ENCODE data around the gene CCDC148.

The CCDC148 gene

DNA sequence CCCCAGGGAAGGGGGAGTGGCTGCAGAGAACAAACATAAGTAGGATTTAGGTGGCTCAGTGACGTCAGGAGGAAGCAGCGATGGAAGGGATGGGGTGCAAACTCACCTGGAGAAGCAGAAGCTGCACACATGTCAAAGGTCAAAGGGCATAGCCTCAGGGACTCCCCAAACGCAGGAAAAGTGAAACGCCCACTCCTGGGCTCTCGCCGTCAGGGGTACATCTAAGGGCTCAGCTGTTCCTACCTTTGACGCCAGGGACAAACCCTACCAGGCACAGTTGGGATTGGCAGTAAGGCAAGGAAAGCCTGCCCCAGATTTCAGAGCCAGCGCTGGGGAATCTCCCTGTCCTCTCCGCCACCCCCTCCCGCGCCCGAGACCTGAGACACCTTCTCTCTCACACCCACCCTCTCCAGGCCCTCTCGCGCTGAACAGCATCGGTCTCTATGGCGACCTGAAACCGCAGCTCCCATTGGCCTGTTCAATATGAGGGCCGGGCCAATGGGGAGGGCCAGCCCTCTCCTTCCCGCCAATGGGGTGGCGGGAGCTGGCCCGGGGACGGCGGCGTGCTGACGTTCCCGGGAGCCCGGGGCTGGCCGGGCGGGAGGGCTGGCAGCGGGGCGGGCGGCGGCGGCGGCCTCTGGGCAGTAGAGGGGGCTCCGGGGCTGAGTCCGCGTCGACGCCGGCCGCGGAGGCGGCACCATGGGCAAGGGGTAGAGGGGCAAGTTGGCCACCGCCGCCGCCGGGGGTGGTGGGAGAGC is at the start of gene CCDC148, which contains the start of gene PKP4:
CCDC148 (minus strand) TSS at position 445 of the 758 bp plus-strand sequence; CDS start at position 131, 314 bp downstream.
PKP4 (plus strand) TSS at position 644 of the 758 bp plus-strand sequence. CDS start 76,233 bp downstream, outside the sequence.
- peak; percentile 89 for DNase-seq

DNA sequence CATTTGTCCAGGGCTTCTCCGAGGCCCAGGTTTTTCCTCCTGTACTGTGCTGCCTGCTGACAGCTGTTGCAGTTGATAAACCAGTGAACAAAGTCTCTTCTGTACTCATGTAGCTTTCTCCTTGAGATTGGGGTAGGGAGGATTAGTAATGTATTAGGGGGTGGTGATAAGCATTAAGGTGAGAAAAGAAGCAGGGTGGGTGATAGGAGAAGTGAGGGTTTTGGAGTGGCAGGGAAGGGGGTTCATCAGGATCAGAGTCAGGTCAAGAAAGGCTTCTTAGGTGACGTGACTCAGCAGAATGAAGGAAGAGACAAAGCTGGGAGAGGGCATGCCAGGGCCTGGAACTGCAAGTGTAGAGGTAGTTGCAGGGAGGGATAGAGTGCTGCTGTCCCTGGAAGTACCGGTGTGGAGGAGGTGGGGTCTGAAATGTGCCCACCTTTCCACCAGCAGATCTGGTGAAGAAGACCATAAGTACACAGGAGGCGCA is 48.9 kb upstream of the CCDC148 start:
- DNase-seq: no peak

DNA sequence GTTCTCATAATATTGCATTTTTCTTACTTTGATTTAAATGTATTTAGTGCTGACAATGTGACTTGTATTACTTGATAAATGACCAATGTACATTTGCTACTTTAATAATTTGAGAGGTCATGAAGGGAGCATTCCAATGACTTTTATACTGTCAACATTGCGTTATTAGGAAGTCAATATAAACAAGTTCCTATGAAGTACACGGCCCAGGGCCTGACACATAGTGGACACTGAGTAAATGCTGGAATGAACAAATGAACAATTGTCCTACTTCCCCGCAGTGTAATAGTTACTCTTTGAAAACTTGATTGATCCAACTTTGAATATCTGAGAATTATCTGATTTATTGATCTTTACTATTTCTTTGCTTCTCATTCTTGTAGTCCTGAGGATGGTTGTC is 47.5 kb upstream of the CCDC148 start:
- DNase-seq: no peak

DNA sequence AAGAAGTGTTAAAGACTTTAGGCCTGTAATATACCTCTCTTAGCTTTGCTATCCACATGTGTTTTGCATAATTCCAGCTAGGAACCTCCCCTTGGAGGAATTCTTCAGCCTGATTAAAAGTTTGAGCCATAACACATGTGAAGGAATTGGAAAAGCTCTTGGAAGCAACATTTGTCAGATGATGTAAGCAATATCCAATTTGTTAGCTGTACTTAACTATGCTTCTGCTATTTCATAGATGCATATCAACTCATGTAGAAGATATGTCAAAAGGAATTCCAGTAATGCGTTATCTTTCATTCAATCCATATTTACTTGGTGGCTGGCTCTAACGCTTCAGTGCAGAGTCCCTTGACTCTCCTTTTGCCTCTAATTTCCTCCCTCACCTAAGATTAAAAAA is 46.4 kb upstream of the CCDC148 start:
- no peak for DNase-seq

DNA sequence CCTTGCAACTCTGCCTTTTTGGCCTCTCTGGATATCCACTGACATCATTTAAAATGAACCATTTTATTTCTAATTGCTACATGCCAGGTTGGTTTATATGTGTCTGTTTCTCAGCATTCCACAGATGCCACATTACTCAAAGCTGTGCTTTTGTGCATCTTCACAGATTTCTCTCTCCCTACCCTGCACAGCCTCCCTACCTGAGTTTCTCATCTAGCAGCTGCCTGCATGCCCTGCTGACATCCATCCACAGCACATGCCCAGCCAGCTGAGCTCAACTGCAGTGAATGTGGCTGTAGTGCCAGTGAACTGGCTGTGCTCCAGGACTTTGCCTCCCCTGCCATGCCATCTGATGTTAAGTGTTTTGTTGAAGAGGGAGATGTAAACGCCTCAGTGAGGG is 44.7 kb upstream of the CCDC148 start:
- DNase-seq: no peak

DNA sequence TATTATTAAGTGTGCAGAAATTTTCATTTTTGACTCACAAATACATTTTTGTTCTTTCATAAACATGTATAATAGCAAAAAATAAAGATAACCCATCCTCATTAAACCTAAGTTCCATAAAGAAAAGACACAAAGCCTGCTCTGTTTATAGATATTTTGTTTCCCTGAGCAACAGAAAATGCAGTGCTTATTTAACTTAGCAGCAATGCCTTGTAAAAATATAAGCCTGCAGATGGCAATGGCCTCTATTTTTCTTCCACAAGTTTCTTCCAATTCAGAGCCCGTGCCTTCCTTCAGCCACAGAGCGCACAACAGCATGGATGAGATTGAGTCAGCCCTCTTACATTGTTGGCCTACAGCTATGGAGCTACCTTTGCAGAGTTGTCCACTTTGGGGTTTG is 43.8 kb upstream of the CCDC148 start:
- no peak for DNase-seq

DNA sequence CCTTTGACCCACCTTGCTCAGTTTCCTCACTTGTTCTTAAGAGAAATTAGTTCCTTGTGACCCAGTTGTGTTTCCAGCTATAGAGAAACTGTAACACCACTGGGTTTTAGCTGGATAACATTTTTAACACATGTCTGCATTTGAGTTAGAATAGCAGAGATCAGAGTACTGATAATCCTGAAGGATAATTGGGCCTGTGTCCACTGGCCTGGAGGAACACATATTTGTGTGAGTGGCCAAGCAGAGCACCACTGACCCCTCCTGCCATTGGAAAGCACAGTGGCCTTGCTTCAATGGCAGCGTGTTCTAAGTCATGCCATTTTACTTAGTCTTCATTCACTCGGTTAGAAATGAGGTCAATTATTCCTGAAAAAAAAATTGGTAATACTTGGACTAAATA is 42.8 kb upstream of the CCDC148 start:
- no peak for DNase-seq

DNA sequence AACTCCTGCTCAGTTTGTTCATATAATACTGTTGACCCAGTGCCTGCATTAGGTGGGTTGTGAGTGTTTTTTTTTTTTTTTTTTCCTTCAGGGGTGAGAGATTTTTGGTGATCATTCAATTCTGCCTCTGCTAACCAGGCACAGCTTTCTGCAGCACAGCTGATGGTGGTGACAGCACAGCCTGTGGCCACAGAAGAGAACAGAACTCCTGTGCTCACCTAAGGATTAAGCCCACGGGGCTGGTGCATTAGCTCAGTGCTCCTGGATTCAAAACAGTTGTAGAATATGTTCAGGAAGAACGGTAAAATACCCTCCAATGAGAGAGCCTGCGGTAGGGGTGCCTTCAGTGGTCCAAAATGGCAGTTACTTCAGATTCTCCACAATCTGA is 42.2 kb upstream of the CCDC148 start:
- no peak for DNase-seq

DNA sequence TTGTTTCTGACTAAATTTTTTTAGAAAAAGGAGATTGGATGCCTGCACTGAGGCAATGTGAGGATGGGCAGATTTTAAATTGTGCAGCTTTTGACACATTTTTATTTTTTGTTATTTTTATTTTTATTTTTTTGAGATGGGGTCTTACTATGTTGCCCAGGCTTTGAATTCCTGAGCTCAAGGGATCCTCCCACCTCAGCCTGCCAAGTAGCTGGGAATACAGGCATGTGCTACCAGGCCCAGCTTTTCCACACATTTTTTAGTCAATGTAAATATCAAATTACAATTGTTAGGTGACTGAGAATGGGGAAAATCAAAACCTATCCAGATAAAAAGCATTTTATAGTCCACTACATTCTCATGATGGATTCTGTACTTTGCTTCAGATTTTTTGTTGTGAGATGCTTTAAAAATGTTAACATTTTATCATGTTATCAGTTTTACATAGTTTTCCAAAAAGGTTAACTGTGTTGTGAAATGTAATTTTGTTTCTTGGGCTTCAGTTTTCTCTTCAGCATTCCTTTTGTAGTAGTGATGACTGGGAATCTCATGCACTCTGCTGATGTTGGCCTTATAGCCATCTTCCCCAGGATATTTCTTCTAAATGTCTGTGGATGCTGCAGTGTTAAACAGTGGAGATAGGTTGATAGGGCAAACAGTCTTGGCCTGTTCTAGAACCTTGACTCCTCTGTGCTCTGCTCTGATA is 41.6 kb upstream of the CCDC148 start:
- no peak for DNase-seq

DNA sequence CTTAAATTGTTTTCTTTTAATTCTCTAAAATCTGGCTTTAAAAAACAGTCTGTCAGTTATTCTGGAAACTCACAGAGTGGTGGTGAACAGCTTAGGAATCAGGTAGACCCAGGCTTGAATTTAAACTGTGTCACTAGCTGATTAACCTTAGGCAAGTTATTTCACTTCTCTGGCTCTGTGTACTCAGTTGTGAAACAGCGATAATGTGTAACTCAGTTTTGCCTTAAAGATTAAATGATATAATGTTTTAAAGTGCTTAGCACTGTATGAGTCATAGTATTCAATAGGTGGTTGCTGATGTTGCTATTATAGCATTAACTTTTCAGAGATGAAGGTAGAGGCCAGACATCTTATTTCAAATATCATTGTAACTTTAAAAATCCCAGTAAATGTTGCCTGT is 40.9 kb upstream of the CCDC148 start:
- DNase-seq: no peak

DNA sequence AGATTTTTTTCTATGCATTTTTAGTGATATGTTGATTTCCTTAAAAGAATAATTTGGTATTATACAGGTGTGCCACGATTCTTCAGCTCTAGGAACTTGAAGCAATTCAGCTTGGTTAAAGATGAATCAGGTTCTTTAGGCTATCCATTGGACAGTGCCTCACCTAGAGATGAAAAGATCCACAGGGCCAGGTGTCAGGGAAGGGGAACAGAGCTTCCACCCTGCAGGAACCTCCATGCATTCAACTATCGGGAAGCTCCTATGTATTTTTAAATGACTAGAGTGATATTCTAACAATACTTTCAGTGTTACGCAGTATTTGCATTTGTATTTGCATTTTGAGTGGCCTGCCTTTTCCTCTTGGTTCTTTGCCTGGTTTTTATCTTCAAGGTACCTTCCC is 40.4 kb upstream of the CCDC148 start:
- no peak for DNase-seq

DNA sequence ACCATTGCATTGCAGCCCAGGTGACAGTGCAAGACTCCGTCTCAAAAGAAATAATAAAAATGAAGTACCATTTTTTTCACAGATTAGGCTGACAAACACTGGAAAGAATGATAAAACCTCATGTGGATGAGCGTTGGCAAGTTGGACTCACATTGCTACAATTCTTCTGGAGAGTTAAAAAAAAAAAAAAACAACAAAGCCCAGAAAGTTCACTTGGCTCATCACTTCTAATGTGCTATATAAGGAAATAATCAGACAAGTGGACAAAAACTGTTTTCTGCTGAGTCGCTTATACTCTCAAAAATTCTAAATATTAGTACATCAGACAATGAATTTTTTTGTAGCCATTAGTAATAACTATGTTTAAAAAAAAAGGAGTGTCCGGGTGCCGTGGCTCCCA is 38.6 kb upstream of the CCDC148 start:
- no peak for DNase-seq

DNA sequence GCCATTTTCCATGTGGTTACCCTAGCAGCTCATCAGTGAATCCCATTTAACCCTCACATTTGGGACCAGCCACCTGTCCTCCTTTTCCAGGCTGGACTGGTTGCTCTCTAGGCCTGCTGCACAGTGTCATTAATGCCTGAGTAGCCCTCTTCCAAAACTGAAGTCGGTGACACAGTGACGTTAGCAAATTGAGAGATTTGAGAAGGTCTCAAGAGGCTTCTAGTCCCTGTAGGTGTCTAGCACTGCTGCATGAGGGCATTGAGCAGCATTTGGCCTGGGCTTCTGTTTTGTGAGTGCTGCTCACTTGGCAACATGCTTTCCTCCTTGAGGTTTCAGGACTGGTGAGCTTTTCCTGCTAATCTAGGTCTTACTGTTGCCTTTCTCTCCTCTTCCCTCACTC is 36.9 kb upstream of the CCDC148 start:
- no peak for DNase-seq

DNA sequence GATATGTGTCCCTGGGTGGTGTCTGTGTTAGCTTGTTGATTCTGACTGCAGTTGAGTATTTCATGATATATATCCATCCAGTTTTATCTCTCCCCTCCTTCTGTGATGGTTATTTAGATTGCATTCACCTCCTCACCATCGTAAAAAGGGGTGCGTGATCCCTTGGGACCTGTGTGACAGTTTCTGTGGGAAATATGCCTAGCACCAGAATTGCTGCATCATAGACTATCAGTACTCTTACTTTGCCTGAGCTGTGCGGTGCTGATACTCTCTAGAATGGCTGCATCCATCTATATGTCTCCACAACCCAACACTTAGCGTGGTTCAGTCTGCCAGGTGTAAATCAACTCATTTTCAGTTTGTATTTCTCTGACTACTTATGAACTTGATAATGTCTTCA is 34.5 kb upstream of the CCDC148 start:
- no peak for DNase-seq

DNA sequence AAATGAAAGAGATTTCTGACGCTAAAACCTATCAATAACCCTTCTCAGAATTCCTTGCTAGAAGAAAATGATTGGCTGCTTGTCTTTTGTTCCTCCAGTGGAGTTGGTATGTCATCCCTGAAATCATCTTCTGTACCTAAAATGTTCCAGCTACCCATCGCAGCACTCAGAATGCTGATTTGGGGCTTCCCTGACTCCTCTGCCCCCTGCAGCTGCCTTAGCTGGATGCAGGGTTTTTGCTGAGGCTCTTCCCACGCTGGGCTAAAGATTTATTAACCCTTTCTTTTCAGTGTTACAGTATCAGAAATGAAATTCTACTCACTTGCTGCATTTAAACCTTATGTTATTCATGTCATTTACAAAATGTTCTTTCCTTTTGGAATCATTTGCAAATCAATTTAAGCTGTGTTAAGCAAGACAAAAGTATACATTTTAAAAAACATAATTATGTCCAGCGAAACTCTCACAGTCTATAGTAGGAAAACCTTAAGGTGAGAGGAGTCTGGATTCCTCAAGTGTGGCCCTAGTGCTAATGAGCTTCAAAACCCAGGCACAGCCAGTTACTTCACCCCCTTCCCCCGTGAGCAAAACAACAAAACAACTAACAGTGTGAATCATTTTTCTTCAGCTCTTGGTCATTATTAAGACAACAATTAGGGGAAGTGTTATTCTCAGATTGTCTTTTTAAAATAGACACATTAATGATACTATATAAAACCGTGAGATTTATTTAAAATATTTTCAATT is 33.0 kb upstream of the CCDC148 start:
- no peak for DNase-seq

DNA sequence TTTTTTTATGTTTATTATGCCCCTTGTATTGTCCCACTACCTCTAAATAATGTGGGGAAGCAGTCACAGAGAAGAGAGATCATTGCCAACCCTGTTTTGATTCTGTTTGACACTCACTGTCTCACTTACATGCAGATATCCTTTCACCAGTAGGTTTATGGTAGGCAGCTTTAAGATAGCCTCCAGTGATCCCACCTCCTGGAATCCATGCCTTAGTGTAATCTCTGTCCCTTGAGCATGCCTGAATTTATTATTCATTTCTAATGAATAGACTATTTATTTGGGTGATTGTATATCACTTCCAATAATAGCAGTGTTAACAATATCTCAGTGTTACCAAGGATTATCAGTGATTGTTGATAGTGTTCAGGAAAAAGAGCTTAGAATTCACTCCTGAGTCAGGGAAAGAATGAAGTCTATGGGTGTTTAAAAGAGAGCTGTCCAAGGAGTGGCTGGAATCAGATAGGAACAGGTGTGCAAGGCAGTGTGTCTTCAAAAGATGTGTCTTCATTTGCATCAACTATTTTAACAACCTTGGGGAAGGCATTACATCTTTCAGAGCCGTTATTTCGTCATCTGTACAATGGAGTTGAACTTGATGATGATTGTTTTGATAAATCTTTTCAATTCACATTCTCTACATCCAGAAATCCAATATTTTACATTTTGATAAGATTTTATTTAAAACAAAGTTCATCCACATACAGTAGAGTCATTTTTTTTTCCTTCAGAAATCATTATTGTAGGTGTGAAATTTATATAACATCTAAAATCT is 32.1 kb upstream of the CCDC148 start:
- no peak for DNase-seq

DNA sequence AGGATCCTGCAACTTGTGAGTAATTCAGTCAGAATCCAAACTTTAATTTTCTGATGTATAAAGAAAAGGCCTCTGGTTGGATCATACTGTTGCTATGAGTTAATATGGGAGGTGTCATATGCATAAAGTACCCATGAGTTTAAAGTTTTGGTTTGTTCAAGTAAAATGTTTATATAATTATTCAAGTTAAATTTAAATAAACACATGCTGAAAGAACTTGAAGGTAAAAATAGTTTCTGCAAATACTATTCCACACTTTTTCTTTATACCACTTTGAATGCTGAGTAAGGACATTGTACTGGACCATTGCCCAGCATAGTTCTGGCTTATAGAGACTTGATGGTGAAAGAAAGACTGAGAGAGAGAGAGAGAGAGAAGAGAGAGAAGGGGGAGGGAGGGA is 30.9 kb upstream of the CCDC148 start:
- no peak for DNase-seq

DNA sequence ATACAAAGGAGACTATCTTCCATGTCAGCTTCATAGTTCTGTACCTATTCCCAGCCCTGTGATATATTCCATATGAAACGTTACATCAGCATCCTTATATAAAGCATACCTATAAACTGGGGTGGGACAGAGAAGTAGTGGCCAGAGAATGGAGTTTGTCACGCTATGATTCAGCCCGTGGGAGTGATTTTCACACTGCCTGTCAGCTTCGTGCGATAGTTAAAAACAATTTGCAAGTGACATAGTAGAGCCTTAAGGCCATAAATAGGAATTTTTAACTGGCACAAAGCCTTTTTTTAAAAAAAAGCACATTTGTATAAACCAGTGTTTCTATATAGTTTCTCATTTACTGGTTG is 30.4 kb upstream of the CCDC148 start:
- no peak for DNase-seq

DNA sequence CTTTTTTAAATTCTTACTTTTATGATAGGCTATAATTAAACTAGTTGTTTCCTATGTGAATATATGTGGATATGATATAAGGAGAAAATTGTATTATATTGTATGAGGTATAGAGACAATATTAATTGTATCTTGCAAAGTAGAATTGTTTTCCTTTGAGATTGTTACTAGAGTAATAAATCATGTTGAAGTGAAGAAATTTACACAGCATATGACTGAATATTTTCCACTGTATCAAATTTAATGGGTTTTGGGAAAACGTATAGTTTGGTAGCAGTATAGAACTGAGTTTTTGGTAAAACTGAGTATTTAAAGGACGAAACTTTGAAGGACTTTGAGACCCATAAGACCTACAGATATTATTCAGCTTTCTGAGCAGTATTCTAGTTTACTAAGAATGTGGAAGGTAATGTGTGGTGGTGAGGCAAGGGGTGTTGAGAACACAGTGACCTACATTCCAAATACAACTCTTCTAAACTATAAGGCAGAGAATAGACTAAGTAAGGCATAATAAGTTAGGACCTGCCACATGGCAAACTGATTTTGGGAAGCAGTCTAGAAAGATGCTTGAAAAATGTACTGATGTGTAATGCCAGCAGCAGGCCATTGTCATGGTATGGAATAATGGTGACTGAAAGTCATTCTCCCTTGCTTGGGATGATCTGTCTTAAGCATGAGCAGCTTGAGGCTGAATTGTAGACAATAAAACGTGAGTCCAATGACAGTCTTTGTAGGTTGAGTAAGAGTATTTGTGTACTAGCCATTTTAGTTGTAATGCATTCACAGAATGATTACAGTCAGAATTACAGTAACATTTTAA is 29.8 kb upstream of the CCDC148 start:
- DNase-seq: no peak

DNA sequence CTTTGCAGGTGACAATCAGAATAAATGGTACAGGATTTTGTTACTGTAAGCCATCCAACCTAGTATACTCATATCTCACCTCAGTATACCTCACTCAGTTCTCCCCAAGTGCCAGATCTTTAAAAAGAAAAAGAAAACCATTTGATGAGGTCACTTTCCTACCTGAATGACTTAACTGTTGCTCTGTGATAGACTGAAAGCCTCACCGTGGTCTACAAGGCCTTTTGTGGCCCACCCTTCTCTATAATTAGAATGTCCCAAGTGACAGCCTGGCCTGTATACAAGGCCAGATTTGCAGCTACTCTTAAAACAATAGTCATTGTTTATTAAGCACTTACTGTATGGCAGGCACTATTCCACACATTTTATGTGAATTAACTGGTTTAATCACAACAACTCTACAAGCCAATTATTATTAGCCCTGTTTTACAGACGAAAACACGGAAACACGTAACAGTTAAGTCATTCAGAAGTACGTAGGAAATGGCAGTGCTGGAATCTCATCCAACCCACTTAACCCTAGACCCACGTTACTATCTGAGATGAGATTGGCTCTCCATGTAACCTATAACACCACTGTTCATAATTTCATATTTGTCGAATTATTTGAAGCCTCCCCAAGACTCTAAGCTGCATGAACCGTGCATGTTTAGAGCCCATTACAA is 28.5 kb upstream of the CCDC148 start:
- no peak for DNase-seq

DNA sequence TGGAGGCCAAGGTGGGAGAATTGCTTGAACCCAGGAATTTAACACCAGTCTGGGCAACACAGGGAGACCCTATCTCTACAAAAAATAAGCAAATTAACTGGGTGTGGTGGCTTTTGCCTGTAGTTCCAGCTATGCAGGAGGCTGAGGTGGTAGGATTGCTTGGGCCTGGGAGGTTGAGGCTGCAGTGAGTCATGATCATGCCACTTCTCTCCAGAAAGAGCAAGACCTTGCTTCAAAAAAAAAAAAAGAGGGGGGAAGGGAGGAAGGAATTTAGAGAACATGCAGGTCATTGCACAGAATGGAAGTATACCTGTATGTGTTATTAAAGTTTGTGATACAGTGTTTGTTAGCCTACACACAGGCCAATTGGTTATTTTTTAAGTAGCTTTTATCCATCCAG is 26.0 kb upstream of the CCDC148 start:
- no peak for DNase-seq
